GM20431 (cell line): ENCODE results near the gene SLC25A24.
"Not testable (repeated sequence)": the region's sequence is repeated elsewhere in the genome, so short reads cannot be mapped to it uniquely, and the experiment has no call there.

Experiments
- in situ Hi-C: fragments of 300-500 bp; cut with MseI, MboI; formaldehyde crosslinking; loops from one replicate; pipeline ENCODE4 v1.15.0; 2020; ENCODE audit warnings: low sequenced_read_pairs; ENCODE audit not compliant: unreplicated experiment

SLC25A24 gene

GRCh38 chr1:108200687-108201051, 526 bp upstream of the SLC25A24 start:
- in situ Hi-C loops = no loop called here

GRCh38 chr1:108199201-108199691, 897 bp downstream of the SLC25A24 start:
- in situ Hi-C loops = no loop called here

- in situ Hi-C loops = no loop called here
These were observed 6.1 kb downstream of the SLC25A24 start for GRCh38 chr1:108194051-108194450.

- in situ Hi-C loops = no loop called here
These were observed 6.8 kb downstream of the SLC25A24 start for GRCh38 chr1:108193333-108193732.

- in situ Hi-C loops = no loop called here
These were observed 7.6 kb downstream of the SLC25A24 start for GRCh38 chr1:108192581-108192980.

- in situ Hi-C loops = no loop called here
These were observed 9.3 kb downstream of the SLC25A24 start for GRCh38 chr1:108190686-108191416.

GRCh38 chr1:108190001-108190634, 10.0 kb downstream of the SLC25A24 start:
- in situ Hi-C loops = no loop called here

- in situ Hi-C loops = no loop called here
These were observed 11.3 kb downstream of the SLC25A24 start for GRCh38 chr1:108188801-108189200.

GRCh38 chr1:108182959-108183700, 17.0 kb downstream of the SLC25A24 start:
- in situ Hi-C loops = no loop called here

GRCh38 chr1:108179018-108179417, 21.1 kb downstream of the SLC25A24 start:
- in situ Hi-C loops = no loop called here

GRCh38 chr1:108162409-108162808, 37.7 kb downstream of the SLC25A24 start:
- in situ Hi-C loops = not testable (repeated sequence)

GRCh38 chr1:108159951-108160350, 40.2 kb downstream of the SLC25A24 start:
- in situ Hi-C loops = not testable (repeated sequence)

GRCh38 chr1:108158893-108159453, 41.2 kb downstream of the SLC25A24 start:
- in situ Hi-C loops = no loop called here

- in situ Hi-C loops = no loop called here
These were observed 45.8 kb downstream of the SLC25A24 start for GRCh38 chr1:108154314-108154713.

- in situ Hi-C loops = no loop called here
These were observed 47.3 kb downstream of the SLC25A24 start for GRCh38 chr1:108152782-108153222.

- in situ Hi-C loops = no loop called here
These were observed 48.6 kb downstream of the SLC25A24 start for GRCh38 chr1:108151548-108151947.

- in situ Hi-C loops = no loop called here
These were observed 50.2 kb downstream of the SLC25A24 start for GRCh38 chr1:108149796-108150467.

GRCh38 chr1:108144569-108144968, 55.6 kb downstream of the SLC25A24 start:
- in situ Hi-C loops = not testable (repeated sequence)

- in situ Hi-C loops = no loop called here
These were observed 57.3 kb downstream of the SLC25A24 start for GRCh38 chr1:108142773-108143394.

- in situ Hi-C loops = no loop called here
These were observed 57.9 kb downstream of the SLC25A24 start for GRCh38 chr1:108142258-108142657.
